ENCODE data around the gene NR2F1-AS1.

The NR2F1-AS1 gene

DNA sequence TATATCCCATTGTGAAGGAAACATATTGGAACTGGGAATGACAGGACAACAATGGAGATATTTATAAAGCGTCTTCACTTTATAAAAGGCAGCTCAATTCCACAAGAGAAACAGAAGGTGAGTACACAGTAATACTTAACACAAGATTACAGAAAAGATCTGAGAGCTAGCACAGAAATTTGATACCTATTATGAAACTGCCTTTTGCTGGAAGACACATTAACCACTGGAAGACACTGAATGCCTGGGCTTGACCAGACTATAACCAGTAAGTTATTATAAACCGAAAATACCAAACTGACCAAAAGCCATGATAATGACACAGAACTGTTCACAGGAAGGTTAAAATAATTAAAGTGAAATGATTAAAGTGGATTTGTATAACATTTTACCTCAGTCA is 195.4 kb downstream of the NR2F1-AS1 start:
- TF ChIP-seq, protein P1, sequence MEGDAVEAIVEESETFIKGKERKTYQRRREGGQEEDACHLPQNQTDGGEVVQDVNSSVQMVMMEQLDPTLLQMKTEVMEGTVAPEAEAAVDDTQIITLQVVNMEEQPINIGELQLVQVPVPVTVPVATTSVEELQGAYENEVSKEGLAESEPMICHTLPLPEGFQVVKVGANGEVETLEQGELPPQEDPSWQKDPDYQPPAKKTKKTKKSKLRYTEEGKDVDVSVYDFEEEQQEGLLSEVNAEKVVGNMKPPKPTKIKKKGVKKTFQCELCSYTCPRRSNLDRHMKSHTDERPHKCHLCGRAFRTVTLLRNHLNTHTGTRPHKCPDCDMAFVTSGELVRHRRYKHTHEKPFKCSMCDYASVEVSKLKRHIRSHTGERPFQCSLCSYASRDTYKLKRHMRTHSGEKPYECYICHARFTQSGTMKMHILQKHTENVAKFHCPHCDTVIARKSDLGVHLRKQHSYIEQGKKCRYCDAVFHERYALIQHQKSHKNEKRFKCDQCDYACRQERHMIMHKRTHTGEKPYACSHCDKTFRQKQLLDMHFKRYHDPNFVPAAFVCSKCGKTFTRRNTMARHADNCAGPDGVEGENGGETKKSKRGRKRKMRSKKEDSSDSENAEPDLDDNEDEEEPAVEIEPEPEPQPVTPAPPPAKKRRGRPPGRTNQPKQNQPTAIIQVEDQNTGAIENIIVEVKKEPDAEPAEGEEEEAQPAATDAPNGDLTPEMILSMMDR (conservative IDR thresholded peaks at IDR 0.05; ENCODE audit: low read depth, low read length) = no peak
- DNase-seq (ENCODE audit: low read depth) = no peak
- no peak overlapping the region for H3K4me3 ChIP-seq (ENCODE audit: low read length)

DNA sequence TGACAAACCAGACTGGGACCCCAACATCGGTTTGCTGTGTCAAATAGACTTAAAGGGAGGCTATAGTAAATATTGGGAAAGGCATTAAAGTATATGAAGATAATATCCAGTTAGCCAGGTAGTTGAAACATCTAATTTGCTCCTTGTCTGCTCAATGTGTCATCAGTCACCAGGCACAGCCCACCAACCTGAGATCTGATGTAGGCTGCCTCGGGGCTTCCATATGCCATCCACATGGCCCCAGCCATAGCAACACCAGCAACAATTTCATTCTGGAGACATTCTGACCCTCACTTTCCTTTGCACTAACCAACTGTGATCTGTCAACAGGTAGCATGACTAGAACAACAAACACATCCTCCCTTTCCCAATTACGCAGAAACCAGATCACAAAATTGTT is 196.0 kb downstream of the NR2F1-AS1 start:
- no peak overlapping the region for H3K4me3 ChIP-seq (ENCODE audit: low read length)
- no peak for DNase-seq (ENCODE audit: low read depth)
- TF ChIP-seq, protein P1 (conservative IDR thresholded peaks at IDR 0.05; ENCODE audit: low read depth, low read length) = no peak

DNA sequence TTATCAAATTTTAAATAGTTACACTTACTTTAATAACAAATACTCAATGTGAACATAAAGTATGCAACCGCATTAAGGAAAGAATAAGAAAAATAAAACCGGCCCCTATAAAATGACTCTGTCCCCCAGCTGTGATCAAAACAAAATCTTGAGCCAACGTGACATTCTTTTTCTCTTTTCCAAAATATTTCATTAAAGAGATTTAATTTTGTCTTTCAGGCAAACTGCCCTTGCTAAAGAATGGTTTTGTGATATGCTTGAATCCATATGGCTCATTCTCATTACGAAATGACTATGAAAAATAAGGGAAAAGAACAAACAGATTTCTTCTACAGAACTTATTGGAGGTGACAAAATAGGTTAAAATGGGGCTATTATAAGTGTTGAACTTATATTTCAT is 197.0 kb downstream of the NR2F1-AS1 start:
- no peak for DNase-seq (ENCODE audit: low read depth)
- TF ChIP-seq, protein P1 (conservative IDR thresholded peaks at IDR 0.05; ENCODE audit: low read depth, low read length) = no peak
- H3K4me3 ChIP-seq (ENCODE audit: low read length) = no peak overlapping the region

DNA sequence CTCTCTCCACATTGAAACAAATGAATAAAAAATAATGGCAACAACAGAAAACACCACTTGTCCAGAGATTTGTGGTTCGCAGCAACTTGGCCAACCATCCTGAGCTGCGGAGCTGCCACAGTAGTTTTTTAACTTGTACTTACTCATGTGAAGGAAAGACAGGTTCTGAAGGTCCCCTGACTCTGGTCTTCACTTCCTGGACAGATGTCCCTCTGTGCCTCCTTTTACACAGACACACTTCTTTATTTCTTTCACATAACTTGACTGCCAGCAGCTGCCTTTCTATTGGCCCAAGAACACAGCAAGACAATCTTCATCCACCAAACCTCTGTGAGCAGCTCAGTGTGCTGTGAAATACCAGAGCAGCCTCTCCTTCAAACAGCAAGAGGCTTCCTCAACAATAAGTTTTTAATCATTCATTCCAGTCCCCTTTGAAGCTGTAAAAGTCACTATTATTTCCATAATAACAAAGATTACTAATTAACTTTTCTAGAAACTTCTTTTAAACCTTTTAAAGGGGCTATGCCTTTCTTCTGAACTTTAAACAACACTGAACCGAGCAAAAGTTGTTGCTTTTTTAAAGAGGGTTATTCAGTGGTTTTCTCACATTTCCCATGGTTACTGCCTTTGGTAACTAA is 198.7 kb downstream of the NR2F1-AS1 start:
- H3K4me3 ChIP-seq (ENCODE audit: low read length) = no peak overlapping the region
- TF ChIP-seq, protein P1 (conservative IDR thresholded peaks at IDR 0.05; ENCODE audit: low read depth, low read length) = no peak
- no peak for DNase-seq (ENCODE audit: low read depth)

DNA sequence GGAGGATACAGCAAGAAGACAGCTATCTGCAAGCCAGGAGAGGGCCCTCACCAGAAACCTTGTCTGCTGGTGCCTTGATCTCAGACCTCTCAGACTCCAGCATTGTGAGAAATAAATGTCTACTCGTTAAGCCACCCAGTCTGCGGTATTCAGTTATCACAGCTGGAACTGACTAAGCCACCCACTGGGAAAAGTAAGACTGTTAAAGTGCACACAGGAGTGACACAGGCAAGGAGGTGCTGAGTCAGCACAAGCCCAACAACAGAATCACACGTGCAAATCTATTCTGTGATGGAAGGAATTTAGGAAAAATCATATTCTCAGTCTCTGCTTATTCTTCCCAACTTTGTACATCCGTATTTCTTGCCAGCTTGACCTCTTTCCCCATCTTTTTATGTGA is 200.0 kb downstream of the NR2F1-AS1 start:
- H3K4me3 ChIP-seq (ENCODE audit: low read length) = no peak overlapping the region
- DNase-seq (ENCODE audit: low read depth) = no peak
- TF ChIP-seq, protein P1 (conservative IDR thresholded peaks at IDR 0.05; ENCODE audit: low read depth, low read length) = no peak

DNA sequence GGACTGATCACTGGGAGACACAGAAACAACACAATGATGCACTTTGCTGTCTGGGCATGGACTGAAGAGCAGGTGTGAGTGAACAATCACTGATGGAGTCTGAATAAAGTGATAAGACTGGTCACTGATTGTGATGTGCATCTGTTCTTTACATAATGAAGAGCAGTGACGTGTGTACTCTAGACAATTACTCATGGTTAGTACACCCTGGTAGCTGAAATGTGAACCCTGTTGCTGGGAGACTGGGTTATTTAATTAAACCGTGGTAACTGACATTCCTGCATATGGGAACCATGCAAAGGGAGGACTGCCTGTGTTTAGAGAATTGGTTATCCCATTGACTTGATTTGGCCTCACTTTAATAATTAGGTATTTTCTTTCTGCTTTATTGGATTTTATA is 202.9 kb downstream of the NR2F1-AS1 start:
- no peak overlapping the region for H3K4me3 ChIP-seq (ENCODE audit: low read length)
- TF ChIP-seq, protein P1 (conservative IDR thresholded peaks at IDR 0.05; ENCODE audit: low read depth, low read length) = no peak
- peak; percentile 33 for DNase-seq (ENCODE audit: low read depth)

DNA sequence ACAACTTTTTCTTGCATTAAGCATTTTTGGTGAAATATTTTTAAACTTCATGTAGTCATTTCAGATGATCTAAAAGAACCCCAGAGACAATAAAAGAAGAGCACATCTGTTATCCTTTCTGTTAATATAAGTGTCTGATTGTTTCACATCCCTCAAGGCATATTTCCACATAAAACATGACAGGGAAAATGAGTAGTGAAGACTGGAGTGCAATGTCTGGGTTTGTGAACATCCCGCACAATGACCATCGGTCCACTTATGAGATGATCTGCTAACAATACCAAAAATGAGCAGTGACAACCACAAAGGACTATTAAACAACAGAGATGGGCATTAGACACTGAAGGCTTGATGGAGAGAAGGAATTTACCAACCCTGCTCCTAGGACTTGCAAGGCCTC is 209.1 kb downstream of the NR2F1-AS1 start:
- no peak for DNase-seq (ENCODE audit: low read depth)
- H3K4me3 ChIP-seq (ENCODE audit: low read length) = no peak overlapping the region
- TF ChIP-seq, protein P1 (conservative IDR thresholded peaks at IDR 0.05; ENCODE audit: low read depth, low read length) = no peak

Measured in retinal pigment epithelial cell (primary cell).